Brain microvascular endothelial cell (primary cell): ENCODE results near the gene ABHD13.
"Not testable (repeated sequence)": the region's sequence is repeated elsewhere in the genome, so short reads cannot be mapped to it uniquely, and the experiment has no call there.

Experiments used
- DNase-seq: peaks from one replicate; pipeline ENCODE4 v3.0.0-alpha.2; 2020
- H3K27ac ChIP-seq: fragments of 250-450 bp; sonication (Bioruptor Pico); 2 replicates; pipeline ENCODE4 v1.5.1; 2020; ENCODE audit warnings: mild to moderate bottlenecking, moderate library complexity
- H3K27me3 ChIP-seq: fragments of 250-450 bp; sonication (Bioruptor Pico); replicated peaks from 2 replicates; pipeline ENCODE4 v1.5.1; 2020; ENCODE audit warnings: mild to moderate bottlenecking
- H3K36me3 ChIP-seq: fragments of 250-450 bp; sonication (Bioruptor Pico); replicated peaks from 2 replicates; pipeline ENCODE4 v1.5.1; 2020; ENCODE audit warnings: mild to moderate bottlenecking
- H3K4me3 ChIP-seq: 2 replicates; pipeline ENCODE4 v1.5.1; 2011; ENCODE audit warnings: low read depth, mild to moderate bottlenecking, control low read depth, low read length, moderate library complexity
- CTCF ChIP-seq: IDR thresholded peaks from 2 replicates; pipeline ENCODE4 v1.5.1; 2011; ENCODE audit warnings: low read depth, mild to moderate bottlenecking, moderate library complexity, low read length, control low read depth, inconsistent platforms; ENCODE audit errors: missing control alignments
- in situ Hi-C: cut with HindIII; loops from 2 replicates; pipeline ENCODE4 v1.10.0; 2017; ENCODE audit warnings: low sequenced_read_pairs, low pct_ligation_motif_present

The ABHD13 gene

DNA sequence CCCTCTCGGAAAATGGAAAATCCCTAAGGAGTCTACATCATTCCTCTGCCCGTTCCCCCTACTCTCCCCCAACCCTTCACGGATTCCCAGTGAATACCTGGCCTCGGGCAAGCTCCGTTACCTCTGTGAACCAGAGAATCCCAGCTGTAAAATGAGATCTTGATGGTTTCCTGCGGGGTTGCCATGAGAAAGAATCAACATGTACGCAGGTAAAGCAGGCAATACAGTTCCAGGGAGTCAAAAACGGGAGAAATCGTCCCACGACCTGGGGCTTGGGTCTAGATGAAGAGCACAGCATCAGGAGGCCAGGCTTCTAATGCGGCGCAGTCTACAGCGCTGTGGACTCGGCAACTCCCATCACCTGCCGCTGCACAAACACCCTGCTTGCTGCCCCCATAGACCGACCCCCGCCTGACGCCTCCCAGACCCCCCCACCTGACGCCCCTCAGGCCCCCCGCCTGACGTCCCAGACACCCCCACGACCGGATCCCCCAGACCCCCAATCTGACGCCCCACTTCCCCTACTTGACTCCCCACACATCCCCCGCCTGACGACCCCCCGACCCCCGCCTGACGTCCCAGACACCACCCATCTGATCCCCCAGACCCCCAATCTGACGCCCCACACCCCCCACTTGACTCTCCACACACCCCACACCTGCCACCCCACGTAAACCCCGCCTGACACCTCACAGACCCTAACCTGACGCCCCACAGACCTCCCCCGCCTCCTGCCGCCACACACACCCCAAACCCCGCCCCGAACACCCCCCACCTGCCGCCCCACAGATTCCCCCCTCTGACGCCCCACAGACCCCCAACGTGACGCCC lies 3.5 kb upstream of the ABHD13 start:
- Histone ChIP-seq H3K36me3 (peaks cover 6% of the 10 kb centered on the region), H3K27ac (no peak overlapping the region), H3K4me3 (peak overlapping the region; percentile 65), H3K27me3 (no peaks in the 10 kb centered on the region)
- in situ Hi-C loops: no loop called here
- TF ChIP-seq CTCF: no peak
- no peak for DNase-seq

GRCh38 chr13:108215436-108215835 lies 2.8 kb upstream of the ABHD13 start, which contains the start of gene LIG4:
Gene LIG4, minus strand, starts transcription at chr13:108215536. Its CDS starts 4,268 bp downstream, at chr13:108211268.
- no peak for TF ChIP-seq CTCF
- peak within 1 kb of the TSS; percentile 65 for H3K4me3 ChIP-seq
- in situ Hi-C loops: no loop called here

GRCh38 chr13:108217307-108218043 lies 717 bp upstream of the ABHD13 start:
- H3K36me3 ChIP-seq, DNase-seq, H3K27me3 ChIP-seq, in situ Hi-C loops: not testable (repeated sequence)
- Histone ChIP-seq H3K4me3 (peak overlapping the region; percentile 80), H3K27ac (peak overlapping the region; percentile 73)

More at GRCh38 chr13:108215436-108215835, 2.8 kb upstream of the ABHD13 start, which contains the start of gene LIG4:
- peak within 1 kb of the TSS; percentile 35 for H3K27ac ChIP-seq
- peaks cover 2% of the 10 kb centered on the region for H3K36me3 ChIP-seq
- DNase-seq: peak; percentile 86
- no peaks in the 10 kb centered on the region for H3K27me3 ChIP-seq

DNA sequence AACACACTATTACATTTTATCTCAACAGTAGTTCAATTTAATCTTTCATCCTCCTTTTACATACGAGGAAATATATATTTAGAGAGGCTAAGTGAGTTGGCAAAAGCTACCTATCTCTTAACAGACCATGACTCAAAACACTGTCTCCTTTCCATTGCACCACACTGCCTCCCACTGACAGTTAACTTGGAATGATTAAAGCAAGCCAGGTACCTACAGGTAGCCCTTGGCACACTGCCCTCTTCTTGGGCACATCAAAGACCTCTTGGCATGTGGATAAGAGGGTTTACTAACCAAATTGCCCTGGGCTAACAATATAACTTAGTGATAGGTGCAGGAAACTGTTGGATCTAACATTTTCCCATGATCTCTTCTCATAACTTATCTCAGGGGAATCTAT lies 1.8 kb downstream of the ABHD13 start:
- Histone ChIP-seq H3K27ac (no peak overlapping the region), H3K36me3 (no peaks in the 10 kb centered on the region), H3K27me3 (no peaks in the 10 kb centered on the region), H3K4me3 (no peak overlapping the region)
- TF ChIP-seq CTCF: no peak
- in situ Hi-C loops: no loop called here
- DNase-seq: no peak

GRCh38 chr13:108223687-108224503 lies 5.7 kb downstream of the ABHD13 start:
- TF ChIP-seq CTCF: no peak
- in situ Hi-C loops: no loop called here
- no peak for DNase-seq
- Histone ChIP-seq H3K27me3 (no peaks in the 10 kb centered on the region), H3K36me3 (no peaks in the 10 kb centered on the region), H3K27ac (no peak overlapping the region), H3K4me3 (no peak overlapping the region)

- H3K36me3 ChIP-seq: no peaks in the 10 kb centered on the region
- H3K4me3 ChIP-seq: no peak overlapping the region
- no peak overlapping the region for H3K27ac ChIP-seq
- in situ Hi-C loops: no loop called here
- no peak for DNase-seq
- H3K27me3 ChIP-seq: no peaks in the 10 kb centered on the region
- no peak for TF ChIP-seq CTCF
Observed at GRCh38 chr13:108225440-108225839, 7.2 kb downstream of the ABHD13 start.
